Measurements from ENCODE around the gene PPP3R1. TPM values are rescaled to one million over a fixed set of nuclear protein-coding genes. Genes with fewer than 3 reads are reported as not detected.
A peak's percentile ranks its signal among the peaks of the same experiment; 100 is the strongest.

PPP3R1 gene
- total and polyA plus RNA-seq, 9 of the 15 experiments (the other 6 are each of a cell fraction or from before 2014, with no cell fraction given), result 3.7 to 70.0 (median 24.8) TPM

GRCh38 chr2:68190991-68191731 is 61.2 kb downstream of the PPP3R1 start (continued):
- TF ChIP-seq ZNF318 (IDR thresholded peaks at IDR 0.05; ENCODE audit: borderline replicate concordance in 1 of 2, low read depth in 1 of 2), result no peak
- no peak for TF ChIP-seq ZBED1 (IDR thresholded peaks at IDR 0.05)
- no peak for TF ChIP-seq GATAD2A (IDR thresholded peaks at IDR 0.05)
- TF ChIP-seq JUND (IDR thresholded peaks at IDR 0.05; ENCODE audit: borderline replicate concordance, low read depth, low read length), result 0 out of 2 replicates have a peak, but pooled peaks have one; percentile 13
- TF ChIP-seq JUND (tag; IDR thresholded peaks at IDR 0.05; ENCODE audit: borderline replicate concordance, low read depth, low read length), result no peak
- no peak for TF ChIP-seq NONO (IDR thresholded peaks at IDR 0.05; ENCODE audit: low read depth in 2 of 2, low read length in 1 of 2)
- TF ChIP-seq FOSL1 (tag; conservative IDR thresholded peaks at IDR 0.05), result peak; percentile 76
- TF ChIP-seq GABPB1 (CRISPR knock-in tag; IDR thresholded peaks at IDR 0.05), result no peak
- peak; percentile 80 for TF ChIP-seq ATF3 (IDR thresholded peaks at IDR 0.05)
- TF ChIP-seq ATF3 (CRISPR knock-in tag; conservative IDR thresholded peaks at IDR 0.05), result no peak
- TF ChIP-seq ZNF507 (tag; conservative IDR thresholded peaks at IDR 0.05), result no peak
- TF ChIP-seq JUN (IDR thresholded peaks at IDR 0.05; ENCODE audit: borderline replicate concordance, low read depth, low read length), result peak; percentile 35; the same call in 1 of the 2 replicates
- TF ChIP-seq JUN (CRISPR knock-in tag; IDR thresholded peaks at IDR 0.05; ENCODE audit: borderline replicate concordance), result no peak
- no peak for TF ChIP-seq GTF2E2 (tag; IDR thresholded peaks at IDR 0.05)
- TF ChIP-seq MECOM (CRISPR knock-in tag; IDR thresholded peaks at IDR 0.05), result no peak
- TF ChIP-seq PURB (CRISPR knock-in tag; IDR thresholded peaks at IDR 0.05; ENCODE audit: low read depth), result no peak
- TF ChIP-seq ZNF699 (CRISPR knock-in tag; IDR thresholded peaks at IDR 0.05; ENCODE audit: insufficient replicate concordance), result no peak
- no peak for TF ChIP-seq ELF1 (tag; IDR thresholded peaks at IDR 0.05)
- no peak for TF ChIP-seq MEF2D (tag; conservative IDR thresholded peaks at IDR 0.05; ENCODE audit: low read depth)
- TF ChIP-seq SMARCA4 (IDR thresholded peaks at IDR 0.05), result 0 out of 2 replicates have a peak, but pooled peaks have one; percentile 26
- no peak for TF ChIP-seq SNIP1 (IDR thresholded peaks at IDR 0.05; ENCODE audit: low read depth)

Measured in K562 (cell line).